IPS DF 19.7 (cell line): ENCODE results near the gene CD27.

ENCODE experiments used
- DNase-seq: peaks from one replicate; pipeline ENCODE4 v3.0.0-alpha.2; 2013; ENCODE audit warnings: low read depth, low spot score

CD27 gene

GRCh38 chr12:6434205-6435140, 10.3 kb upstream of the CD27 start:
- DNase-seq: no peak

DNA sequence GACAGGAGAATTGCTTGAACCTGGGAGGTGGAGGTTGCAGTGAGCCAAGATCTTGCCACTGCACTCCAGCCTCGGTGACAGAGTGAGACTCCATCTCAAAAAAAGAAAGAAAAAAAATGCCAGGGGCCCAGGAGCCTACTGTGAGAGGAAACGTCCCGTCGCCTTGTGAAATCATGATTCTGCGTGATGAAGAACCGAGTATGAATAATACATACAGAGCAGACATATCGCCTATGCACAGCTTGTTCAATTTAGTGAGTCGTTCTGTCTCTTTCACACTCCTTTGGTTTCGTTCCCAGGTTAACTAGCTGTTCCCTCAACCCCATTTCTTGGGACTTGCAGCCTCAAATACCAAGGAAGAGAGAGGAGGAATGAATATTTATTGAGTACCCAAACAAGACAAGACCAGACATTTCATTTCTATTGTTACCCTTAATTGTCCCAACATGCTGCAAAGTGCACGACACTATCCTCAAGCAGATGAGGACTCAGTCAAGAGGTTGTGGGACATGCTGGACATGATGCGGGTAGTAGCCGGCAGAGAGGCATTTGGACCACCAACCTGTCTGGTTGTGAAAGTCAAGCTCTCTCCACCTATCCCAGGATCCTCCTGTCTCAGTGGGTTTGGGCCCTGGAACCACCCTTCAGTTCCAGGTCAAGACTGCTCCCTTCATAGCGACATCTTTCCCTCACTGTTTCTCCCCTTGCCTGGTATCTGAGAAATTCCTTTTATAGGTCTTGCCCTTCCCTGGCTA, 8.6 kb upstream of the CD27 start:
- DNase-seq: no peak

- no peak for DNase-seq
Observed at GRCh38 chr12:6437586-6437985, 7.2 kb upstream of the CD27 start.

- no peak for DNase-seq
Observed at GRCh38 chr12:6438345-6438744, 6.4 kb upstream of the CD27 start.

DNA sequence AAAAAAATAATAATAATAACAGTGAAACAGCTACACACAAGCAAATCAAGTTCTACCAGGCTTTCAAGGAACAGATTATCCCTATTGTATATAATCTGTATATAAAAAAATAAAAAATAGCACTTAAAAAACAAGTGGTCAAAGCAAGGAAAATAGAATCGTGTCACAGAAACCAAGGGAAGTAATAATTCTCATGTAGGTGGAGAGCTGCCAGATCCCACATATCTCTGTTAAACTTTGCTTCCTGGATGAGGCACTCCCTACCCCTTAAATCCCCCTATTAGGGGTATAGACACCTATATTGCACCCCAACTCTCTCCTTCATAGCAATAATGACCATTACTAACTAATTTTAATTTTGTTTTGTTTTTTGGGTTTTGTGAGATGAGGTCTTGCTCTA, 4.4 kb upstream of the CD27 start:
- no peak for DNase-seq

DNA sequence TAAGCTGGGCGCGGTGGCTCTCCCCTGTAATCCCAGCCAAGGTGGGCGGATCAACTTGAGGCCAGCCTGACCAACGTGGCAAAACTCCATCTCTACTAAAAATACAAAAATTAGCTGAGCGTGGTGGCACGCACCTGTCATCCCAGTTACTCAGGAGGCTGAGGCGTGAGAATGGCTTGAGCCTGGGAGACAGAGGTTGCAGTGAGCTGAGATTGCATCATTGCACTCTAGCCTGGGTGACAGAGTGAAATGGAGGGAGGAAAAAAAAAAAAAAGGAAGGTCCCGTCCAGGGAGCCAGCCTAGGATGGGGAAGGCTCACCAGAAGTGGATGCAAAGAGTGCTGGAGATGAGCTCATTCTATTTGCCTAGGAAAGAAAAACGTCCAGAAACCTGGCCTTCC, 1.9 kb upstream of the CD27 start:
- no peak for DNase-seq

DNA sequence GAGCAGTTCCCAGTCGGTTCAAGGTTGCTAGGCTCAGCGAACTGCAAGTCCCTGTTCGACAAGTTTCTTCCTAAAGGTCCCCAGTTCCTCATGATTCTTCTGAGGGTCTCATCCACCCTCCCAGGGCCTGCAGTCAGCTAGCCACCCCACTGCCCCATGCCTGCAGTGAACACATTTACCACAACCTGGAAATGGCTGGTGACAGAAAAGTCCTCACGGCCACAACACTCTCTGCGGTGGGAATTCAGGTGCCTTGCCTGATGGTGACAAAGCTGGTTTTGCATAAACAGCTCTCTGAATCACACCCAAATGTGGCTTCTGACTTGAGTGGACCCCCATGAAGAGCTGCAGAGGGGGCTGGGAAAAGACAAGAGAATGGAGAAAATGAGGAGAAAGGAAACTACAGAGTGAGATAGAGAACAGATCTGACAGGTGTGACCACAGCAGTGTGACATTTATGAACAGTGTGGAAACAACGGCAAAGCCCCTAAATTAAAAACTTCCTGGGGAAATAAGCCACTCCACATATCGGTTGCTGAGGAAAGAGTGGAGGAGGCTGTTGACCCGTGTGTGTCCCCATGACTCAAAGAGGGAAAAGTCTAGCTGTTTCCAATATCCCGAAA, 1.3 kb upstream of the CD27 start:
- no peak for DNase-seq

DNA sequence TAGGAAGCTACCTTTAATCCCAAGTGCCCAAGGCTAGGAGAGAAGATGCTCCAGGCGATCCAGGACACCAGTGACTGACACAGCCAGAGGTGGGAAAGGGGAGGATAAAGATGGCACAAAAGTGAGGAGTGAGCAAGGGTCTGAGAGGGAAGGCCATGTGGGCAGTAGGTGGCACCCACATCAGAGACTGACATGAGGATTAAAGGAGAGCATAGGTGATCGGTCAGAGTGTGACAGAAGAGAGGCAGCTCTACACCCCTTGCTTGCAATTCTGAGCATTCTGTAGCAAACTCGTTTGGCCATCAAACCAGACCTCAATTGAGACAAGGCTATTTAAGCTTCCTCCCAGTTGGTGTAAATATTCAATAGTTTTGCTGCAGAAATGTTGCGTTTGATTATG, 724 bp upstream of the CD27 start:
- no peak for DNase-seq

DNA sequence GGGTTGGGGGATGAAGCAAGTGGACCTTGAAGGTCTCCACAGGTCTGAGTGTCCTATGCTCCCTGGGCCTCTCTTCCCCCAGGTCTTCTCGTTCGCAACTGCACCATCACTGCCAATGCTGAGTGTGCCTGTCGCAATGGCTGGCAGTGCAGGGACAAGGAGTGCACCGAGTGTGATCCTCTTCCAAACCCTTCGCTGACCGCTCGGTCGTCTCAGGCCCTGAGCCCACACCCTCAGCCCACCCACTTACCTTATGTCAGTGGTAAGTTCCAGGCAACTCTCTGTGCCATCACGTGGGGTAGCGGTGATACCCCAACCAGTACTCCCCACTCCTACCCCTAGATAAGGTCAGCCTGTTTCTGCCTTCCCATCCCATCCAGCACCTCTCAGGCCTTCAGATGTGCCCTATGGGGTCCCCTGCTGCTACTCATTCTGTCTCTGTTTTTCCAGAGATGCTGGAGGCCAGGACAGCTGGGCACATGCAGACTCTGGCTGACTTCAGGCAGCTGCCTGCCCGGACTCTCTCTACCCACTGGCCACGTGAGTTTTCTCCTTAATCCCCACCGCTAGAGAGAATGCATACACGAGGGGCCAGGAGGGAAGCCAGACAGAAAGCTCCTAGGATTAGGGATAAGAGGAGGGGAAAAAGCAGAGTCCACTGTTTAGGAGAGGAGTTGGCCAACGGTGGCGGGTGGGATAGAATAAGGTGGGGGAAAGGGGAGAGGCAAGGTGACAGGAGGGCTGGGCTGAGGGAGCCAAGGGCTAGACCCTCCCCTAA, 5.5 kb downstream of the CD27 start:
- DNase-seq: no peak

DNA sequence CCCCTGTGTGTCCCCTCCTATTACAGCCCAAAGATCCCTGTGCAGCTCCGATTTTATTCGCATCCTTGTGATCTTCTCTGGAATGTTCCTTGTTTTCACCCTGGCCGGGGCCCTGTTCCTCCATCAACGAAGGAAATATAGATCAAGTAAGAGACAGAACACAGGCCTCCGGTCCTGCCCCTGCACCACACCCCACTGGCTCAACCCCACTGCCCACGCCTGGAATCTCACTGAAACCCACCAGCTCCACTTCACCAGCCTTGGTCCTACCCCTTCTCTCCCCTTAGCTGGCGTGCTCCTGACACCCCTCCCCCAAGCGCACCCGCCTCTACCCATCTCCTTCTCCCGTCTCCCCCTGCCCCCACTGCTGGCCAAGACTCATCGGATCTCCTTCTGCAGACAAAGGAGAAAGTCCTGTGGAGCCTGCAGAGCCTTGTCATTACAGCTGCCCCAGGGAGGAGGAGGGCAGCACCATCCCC, 6.2 kb downstream of the CD27 start:
- DNase-seq: no peak

- DNase-seq: no peak
Observed at GRCh38 chr12:6451348-6452244, 6.8 kb downstream of the CD27 start, which contains the start of gene TAPBPL. Gene TAPBPL (plus strand): TSS chr12:6452042. CDS start chr12:6452249, 207 bp downstream.

DNA sequence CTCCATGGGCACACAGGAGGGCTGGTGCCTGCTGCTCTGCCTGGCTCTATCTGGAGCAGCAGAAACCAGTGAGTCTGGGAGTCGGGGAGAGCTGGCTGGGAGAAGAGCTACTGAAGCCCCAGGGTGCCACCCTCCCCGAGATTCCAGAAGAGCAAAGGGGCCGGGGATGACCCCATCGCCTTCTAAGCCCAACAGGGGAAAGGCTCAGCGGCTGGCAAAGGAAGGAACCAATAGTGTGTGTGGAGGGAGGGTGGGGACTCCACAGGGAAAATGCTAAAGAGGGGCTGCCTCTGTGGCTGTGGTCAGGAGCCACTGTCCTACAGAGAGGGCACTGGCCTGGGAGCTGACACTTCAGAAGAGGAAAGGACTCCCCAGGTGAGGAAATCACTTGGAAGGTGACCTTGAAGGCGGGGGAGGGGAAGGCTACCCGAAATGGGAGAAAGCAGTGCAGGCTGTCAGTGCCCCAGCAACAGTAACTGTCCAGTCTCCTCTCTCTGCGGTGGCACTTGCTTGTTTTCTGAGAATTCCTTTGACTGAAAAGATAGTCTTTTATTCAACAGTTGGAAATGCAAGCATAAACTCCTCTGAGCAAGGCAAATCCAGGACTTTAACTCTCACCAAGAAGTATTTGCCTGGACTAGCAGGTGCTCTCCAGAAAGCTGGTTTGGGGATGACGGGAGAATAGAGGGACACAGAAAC, 7.6 kb downstream of the CD27 start:
- no peak for DNase-seq

- no peak for DNase-seq
Observed at GRCh38 chr12:6452944-6453630, 8.3 kb downstream of the CD27 start.

DNA sequence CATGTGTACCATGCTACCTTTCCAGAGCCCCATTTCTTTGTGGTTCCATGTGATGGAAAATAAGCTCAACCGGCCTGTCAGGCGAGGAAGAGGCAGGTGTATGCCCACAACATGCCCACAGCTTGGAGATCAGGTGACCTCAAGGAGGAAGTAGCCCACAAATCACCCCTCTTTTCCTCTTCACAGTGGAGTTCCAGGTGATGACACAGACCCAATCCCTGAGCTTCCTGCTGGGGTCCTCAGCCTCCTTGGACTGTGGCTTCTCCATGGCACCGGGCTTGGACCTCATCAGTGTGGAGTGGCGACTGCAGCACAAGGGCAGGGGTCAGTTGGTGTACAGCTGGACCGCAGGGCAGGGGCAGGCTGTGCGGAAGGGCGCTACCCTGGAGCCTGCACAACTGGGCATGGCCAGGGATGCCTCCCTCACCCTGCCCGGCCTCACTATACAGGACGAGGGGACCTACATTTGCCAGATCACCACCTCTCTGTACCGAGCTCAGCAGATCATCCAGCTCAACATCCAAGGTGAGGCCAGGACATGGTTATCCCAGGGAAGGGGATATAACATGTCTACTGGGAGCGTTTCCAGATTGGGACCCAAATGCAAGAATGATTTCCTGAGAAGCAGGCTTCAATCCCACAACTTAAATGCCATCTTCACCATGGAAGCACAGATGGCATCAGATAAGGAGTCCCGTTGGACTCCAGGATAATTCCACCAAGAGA, 12.6 kb downstream of the CD27 start:
- no peak for DNase-seq

DNA sequence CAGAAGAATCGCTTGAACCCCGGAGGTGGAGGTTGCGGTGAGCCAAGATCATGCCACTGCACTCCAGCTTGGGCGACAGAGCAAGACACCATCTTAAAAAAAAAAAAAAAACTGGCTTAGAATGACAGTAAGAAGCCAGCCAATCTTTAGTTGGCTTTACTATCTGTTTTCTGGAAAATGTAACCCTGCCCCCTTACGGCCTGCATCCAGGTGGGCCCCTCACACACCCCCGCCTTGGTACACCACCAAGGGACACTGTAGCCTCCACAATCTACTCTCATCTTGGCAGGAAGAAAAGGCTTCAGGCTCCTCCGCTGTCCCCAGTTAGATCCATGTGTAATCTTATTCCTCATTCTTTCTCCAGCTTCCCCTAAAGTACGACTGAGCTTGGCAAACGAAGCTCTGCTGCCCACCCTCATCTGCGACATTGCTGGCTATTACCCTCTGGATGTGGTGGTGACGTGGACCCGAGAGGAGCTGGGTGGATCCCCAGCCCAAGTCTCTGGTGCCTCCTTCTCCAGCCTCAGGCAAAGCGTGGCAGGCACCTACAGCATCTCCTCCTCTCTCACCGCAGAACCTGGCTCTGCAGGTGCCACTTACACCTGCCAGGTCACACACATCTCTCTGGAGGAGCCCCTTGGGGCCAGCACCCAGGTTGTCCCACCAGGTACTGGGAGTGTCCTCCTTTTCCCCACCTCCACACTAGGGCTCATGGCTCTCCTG, 13.7 kb downstream of the CD27 start:
- no peak for DNase-seq

GRCh38 chr12:6459004-6459337, 14.2 kb downstream of the CD27 start:
- no peak for DNase-seq

- DNase-seq: no peak
Observed at GRCh38 chr12:6460751-6461371, 16.1 kb downstream of the CD27 start.
